ENCODE data around the gene CENPU. TPM values are rescaled to one million over a fixed set of nuclear protein-coding genes. Genes with fewer than 3 reads are reported as not detected.

CENPU gene
- polyA plus RNA-seq, 1 donor, result 13.9 TPM

DNA sequence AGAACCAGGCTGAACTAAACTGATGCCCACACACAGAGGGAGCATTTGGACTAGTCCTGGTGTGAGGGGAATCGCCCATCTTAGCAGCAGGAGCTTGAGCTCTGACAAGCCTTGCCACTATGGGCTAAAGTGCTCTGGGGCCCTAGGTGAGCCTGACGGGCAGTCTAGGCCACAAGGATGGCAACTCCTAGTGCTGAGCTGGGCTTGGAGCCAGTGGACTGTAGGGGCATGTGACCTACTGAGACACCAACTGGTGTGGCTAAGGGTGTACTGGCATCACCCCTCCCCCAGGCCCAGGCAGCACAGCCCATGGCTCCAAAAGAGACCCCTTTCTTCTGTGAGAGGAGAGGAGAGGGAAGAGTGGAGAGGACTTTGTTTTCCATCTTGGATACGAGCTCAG is 14.5 kb downstream of the CENPU start:
- no peak overlapping the region for H3K27ac ChIP-seq (ENCODE audit: low read length)
- no peak overlapping the region for H3K4me3 ChIP-seq (ENCODE audit: low read length)
- H3K9me3 ChIP-seq (ENCODE audit: control insufficient read depth, low read depth, low read length), result no peaks in the 10 kb centered on the region
- H3K36me3 ChIP-seq (ENCODE audit: control insufficient read depth, insufficient read depth, low read length), result peaks cover 7% of the 10 kb centered on the region
- H3K27me3 ChIP-seq (ENCODE audit: control insufficient read depth, insufficient read depth, low read length), result no peaks in the 10 kb centered on the region
- WGBS (ENCODE audit: insufficient coverage, low lambda C conversion rate), result no CpG with 5 or more reads among the region's 3 CpGs
- DNase-seq, result no peak
- no peaks in the 10 kb centered on the region for H3K4me1 ChIP-seq (ENCODE audit: control insufficient read depth, insufficient read depth, low read length)

- H3K4me3 ChIP-seq (ENCODE audit: low read length), result no peak overlapping the region
- no peaks in the 10 kb centered on the region for H3K27me3 ChIP-seq (ENCODE audit: control insufficient read depth, insufficient read depth, low read length)
- H3K36me3 ChIP-seq (ENCODE audit: control insufficient read depth, insufficient read depth, low read length), result peaks cover 7% of the 10 kb centered on the region
- no peak for DNase-seq
- H3K4me1 ChIP-seq (ENCODE audit: control insufficient read depth, insufficient read depth, low read length), result no peaks in the 10 kb centered on the region
- no CpG with 5 or more reads among the region's 4 CpGs for WGBS (ENCODE audit: insufficient coverage, low lambda C conversion rate)
- no peaks in the 10 kb centered on the region for H3K9me3 ChIP-seq (ENCODE audit: control insufficient read depth, low read depth, low read length)
- no peak overlapping the region for H3K27ac ChIP-seq (ENCODE audit: low read length)
These were observed 18.4 kb downstream of the CENPU start for GRCh38 chr4:184715526-184715925.

DNA sequence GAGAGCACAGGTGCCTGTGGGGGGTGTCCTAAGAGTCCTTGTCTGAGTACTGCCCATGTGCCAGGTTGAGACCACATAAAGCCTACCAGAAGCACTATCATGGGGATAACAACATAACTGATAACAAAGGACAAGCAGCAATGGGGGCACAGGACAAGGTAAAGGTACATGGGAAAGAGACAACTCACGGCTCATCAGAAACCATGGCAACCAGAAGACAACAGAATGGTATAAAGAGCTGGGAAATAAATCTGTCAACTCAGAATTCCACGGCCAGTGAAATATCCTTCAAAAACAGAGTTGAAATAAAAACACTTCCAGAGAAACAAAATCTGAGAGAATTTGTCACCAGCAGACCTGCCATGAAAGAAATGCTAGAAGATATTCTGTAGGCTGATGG is 20.0 kb downstream of the CENPU start:
- H3K4me1 ChIP-seq (ENCODE audit: control insufficient read depth, insufficient read depth, low read length), result no peaks in the 10 kb centered on the region
- H3K9me3 ChIP-seq (ENCODE audit: control insufficient read depth, low read depth, low read length), result no peaks in the 10 kb centered on the region
- no peak for DNase-seq
- H3K27ac ChIP-seq (ENCODE audit: low read length), result no peak overlapping the region
- no peak overlapping the region for H3K4me3 ChIP-seq (ENCODE audit: low read length)
- peaks cover 3% of the 10 kb centered on the region for H3K36me3 ChIP-seq (ENCODE audit: control insufficient read depth, insufficient read depth, low read length)
- no peaks in the 10 kb centered on the region for H3K27me3 ChIP-seq (ENCODE audit: control insufficient read depth, insufficient read depth, low read length)
- 20% methylated on average over 1 of the region's 2 CpGs for WGBS (ENCODE audit: insufficient coverage, low lambda C conversion rate)

DNA sequence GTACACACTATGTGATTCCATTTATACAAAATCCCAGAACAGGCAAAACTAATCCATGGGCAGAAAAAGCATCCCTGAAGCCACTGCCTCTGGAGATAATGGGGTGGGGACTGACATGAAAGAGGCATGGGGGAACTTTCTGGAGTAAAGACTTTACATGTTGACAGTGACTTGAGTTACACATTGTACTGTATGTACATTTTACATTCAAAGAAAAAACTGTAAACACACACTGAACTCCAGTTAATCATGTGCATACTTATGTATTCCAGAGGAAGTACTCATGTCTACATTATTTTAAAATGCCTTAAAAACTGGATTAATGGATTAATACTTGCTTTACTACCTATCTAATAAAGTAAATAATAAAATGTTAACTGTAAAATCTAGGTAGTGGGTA is 21.6 kb downstream of the CENPU start:
- Histone ChIP-seq H3K4me1 (ENCODE audit: control insufficient read depth, insufficient read depth, low read length) (no peaks in the 10 kb centered on the region), H3K27me3 (ENCODE audit: control insufficient read depth, insufficient read depth, low read length) (no peaks in the 10 kb centered on the region), H3K36me3 (ENCODE audit: control insufficient read depth, insufficient read depth, low read length) (peaks cover 3% of the 10 kb centered on the region), H3K4me3 (ENCODE audit: low read length) (no peak overlapping the region), H3K27ac (ENCODE audit: low read length) (no peak overlapping the region), H3K9me3 (ENCODE audit: control insufficient read depth, low read depth, low read length) (no peaks in the 10 kb centered on the region)
- no peak for DNase-seq

- Histone ChIP-seq H3K4me1 (ENCODE audit: control insufficient read depth, insufficient read depth, low read length) (no peaks in the 10 kb centered on the region), H3K27me3 (ENCODE audit: control insufficient read depth, insufficient read depth, low read length) (no peaks in the 10 kb centered on the region), H3K36me3 (ENCODE audit: control insufficient read depth, insufficient read depth, low read length) (peaks cover 7% of the 10 kb centered on the region), H3K4me3 (ENCODE audit: low read length) (no peak overlapping the region), H3K9me3 (ENCODE audit: control insufficient read depth, low read depth, low read length) (no peaks in the 10 kb centered on the region), H3K27ac (ENCODE audit: low read length) (no peak overlapping the region)
- peak in 1 of 2 donors; percentile 10 for DNase-seq
- 88% methylated on average over 1 of the region's 1 CpG for WGBS (ENCODE audit: insufficient coverage, low lambda C conversion rate)
These were observed 27.4 kb downstream of the CENPU start for GRCh38 chr4:184706453-184706852.

GRCh38 chr4:184705692-184706091 is 28.2 kb downstream of the CENPU start:
- Histone ChIP-seq H3K4me1 (ENCODE audit: control insufficient read depth, insufficient read depth, low read length) (no peaks in the 10 kb centered on the region), H3K27ac (ENCODE audit: low read length) (no peak overlapping the region), H3K4me3 (ENCODE audit: low read length) (no peak overlapping the region), H3K9me3 (ENCODE audit: control insufficient read depth, low read depth, low read length) (no peaks in the 10 kb centered on the region), H3K36me3 (ENCODE audit: control insufficient read depth, insufficient read depth, low read length) (peaks cover 10% of the 10 kb centered on the region), H3K27me3 (ENCODE audit: control insufficient read depth, insufficient read depth, low read length) (no peaks in the 10 kb centered on the region)
- no peak for DNase-seq
- WGBS (ENCODE audit: insufficient coverage, low lambda C conversion rate), result 94% methylated on average over 4 of the region's 5 CpGs

GRCh38 chr4:184702114-184702513 is 31.8 kb downstream of the CENPU start:
- Histone ChIP-seq H3K4me3 (ENCODE audit: low read length) (no peak overlapping the region), H3K36me3 (ENCODE audit: control insufficient read depth, insufficient read depth, low read length) (peaks cover 12% of the 10 kb centered on the region)
- WGBS (ENCODE audit: insufficient coverage, low lambda C conversion rate), result 100% methylated on average over 1 of the region's 2 CpGs

DNA sequence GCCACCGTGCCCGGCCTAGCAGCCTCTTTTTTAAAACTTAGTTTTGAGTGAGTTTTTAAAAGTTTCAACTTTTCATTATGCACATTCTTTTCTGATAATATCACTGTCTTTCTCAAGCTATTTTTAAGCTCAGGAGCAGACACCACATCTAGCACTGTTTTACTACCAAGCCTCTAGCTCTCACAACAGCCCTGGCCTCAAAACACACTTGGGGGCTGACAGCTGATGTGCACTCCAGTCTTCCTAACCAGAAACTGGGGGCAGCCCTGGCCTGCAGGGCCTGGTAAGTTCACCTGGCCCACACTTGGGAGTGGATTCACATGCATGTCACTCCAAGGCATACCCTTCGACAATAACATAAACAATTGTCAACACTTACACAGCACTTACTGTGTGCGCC is 34.0 kb downstream of the CENPU start:
- H3K9me3 ChIP-seq (ENCODE audit: control insufficient read depth, low read depth, low read length), result no peaks in the 10 kb centered on the region
- H3K36me3 ChIP-seq (ENCODE audit: control insufficient read depth, insufficient read depth, low read length), result peaks cover 16% of the 10 kb centered on the region
- no peak overlapping the region for H3K4me3 ChIP-seq (ENCODE audit: low read length)
- no peak overlapping the region for H3K27ac ChIP-seq (ENCODE audit: low read length)
- no peaks in the 10 kb centered on the region for H3K27me3 ChIP-seq (ENCODE audit: control insufficient read depth, insufficient read depth, low read length)
- DNase-seq, result no peak
- no CpG with 5 or more reads among the region's 4 CpGs for WGBS (ENCODE audit: insufficient coverage, low lambda C conversion rate)
- no peaks in the 10 kb centered on the region for H3K4me1 ChIP-seq (ENCODE audit: control insufficient read depth, insufficient read depth, low read length)

More at GRCh38 chr4:184702114-184702513, 31.8 kb downstream of the CENPU start:
- DNase-seq, result no peak
- H3K4me1 ChIP-seq (ENCODE audit: control insufficient read depth, insufficient read depth, low read length), result no peaks in the 10 kb centered on the region
- H3K27me3 ChIP-seq (ENCODE audit: control insufficient read depth, insufficient read depth, low read length), result no peaks in the 10 kb centered on the region
- H3K27ac ChIP-seq (ENCODE audit: low read length), result no peak overlapping the region
- H3K9me3 ChIP-seq (ENCODE audit: control insufficient read depth, low read depth, low read length), result no peaks in the 10 kb centered on the region

GRCh38 chr4:184697956-184698355 is 35.9 kb downstream of the CENPU start:
- 90% methylated on average over 2 of the region's 3 CpGs for WGBS (ENCODE audit: insufficient coverage, low lambda C conversion rate)
- no peak overlapping the region for H3K27ac ChIP-seq (ENCODE audit: low read length)

DNA sequence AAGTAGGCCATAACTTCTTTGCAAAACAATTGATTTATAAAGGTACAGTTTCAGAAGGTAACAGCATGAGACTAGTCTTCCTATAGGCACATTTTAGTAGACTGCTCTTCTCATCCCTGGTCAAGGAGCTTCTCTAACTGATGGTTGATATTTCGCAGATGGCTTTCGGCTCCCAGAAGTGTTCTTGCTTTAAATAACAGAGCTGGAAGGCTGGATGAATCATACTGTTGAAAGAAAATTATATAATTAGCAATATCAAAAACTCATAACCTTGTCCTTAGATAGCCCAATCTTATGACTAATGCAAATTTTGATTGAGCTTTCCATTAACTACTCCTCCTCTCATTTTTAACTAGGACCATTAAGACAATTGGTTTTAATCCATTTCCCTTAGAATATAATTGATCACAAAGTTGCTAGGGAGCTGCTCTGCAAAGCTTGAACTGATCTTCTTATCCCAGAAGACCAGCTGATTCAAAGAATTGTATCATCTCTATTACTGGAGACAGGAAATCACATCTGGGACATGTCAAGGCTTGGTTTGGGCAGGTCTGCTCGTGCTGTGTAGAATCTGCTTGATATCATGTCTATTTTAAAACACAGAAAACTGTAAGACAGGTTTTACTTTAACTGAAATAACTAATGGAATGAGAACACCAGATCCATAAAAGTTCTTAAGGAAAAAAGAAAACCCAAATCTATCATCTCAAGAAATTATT is 38.6 kb downstream of the CENPU start:
- H3K4me1 ChIP-seq (ENCODE audit: control insufficient read depth, insufficient read depth, low read length), result no peaks in the 10 kb centered on the region
- no peaks in the 10 kb centered on the region for H3K9me3 ChIP-seq (ENCODE audit: control insufficient read depth, low read depth, low read length)
- peaks cover 10% of the 10 kb centered on the region for H3K36me3 ChIP-seq (ENCODE audit: control insufficient read depth, insufficient read depth, low read length)
- WGBS (ENCODE audit: insufficient coverage, low lambda C conversion rate), result no CpG with 5 or more reads among the region's 3 CpGs
- DNase-seq, result no peak
- H3K27me3 ChIP-seq (ENCODE audit: control insufficient read depth, insufficient read depth, low read length), result no peaks in the 10 kb centered on the region
- H3K4me3 ChIP-seq (ENCODE audit: low read length), result no peak overlapping the region
- H3K27ac ChIP-seq (ENCODE audit: low read length), result no peak overlapping the region

More at GRCh38 chr4:184697956-184698355, 35.9 kb downstream of the CENPU start:
- no peaks in the 10 kb centered on the region for H3K9me3 ChIP-seq (ENCODE audit: control insufficient read depth, low read depth, low read length)
- H3K4me1 ChIP-seq (ENCODE audit: control insufficient read depth, insufficient read depth, low read length), result no peaks in the 10 kb centered on the region
- no peak overlapping the region for H3K4me3 ChIP-seq (ENCODE audit: low read length)
- no peak for DNase-seq
- peaks cover 15% of the 10 kb centered on the region for H3K36me3 ChIP-seq (ENCODE audit: control insufficient read depth, insufficient read depth, low read length)
- H3K27me3 ChIP-seq (ENCODE audit: control insufficient read depth, insufficient read depth, low read length), result no peaks in the 10 kb centered on the region

DNA sequence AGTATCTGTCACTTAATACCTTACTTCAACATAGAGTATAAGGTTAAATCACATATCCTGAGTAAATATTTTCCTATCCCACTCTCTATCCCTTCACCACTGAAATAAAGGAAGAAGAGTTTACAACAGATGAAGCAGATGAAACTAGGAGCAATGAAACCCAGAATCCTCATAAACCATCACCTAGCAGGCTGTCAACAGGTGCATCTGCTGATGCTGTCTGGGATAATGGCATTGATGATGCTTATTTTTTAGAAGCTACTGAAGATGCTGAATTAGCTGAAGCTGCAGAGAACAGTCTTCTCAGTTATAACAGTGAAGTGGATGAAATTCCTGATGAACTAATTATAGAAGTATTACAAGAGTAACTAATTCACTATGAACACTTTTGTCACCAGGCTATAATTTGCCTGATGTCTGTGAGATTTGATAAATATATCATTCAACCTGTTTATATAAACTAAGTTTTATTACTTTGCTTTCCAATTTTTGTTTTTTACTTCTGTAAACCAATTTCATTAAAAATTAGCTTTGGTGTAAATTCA is 39.4 kb downstream of the CENPU start:
- no peak for DNase-seq
- H3K36me3 ChIP-seq (ENCODE audit: control insufficient read depth, insufficient read depth, low read length), result peaks cover 10% of the 10 kb centered on the region
- H3K9me3 ChIP-seq (ENCODE audit: control insufficient read depth, low read depth, low read length), result no peaks in the 10 kb centered on the region
- no peak overlapping the region for H3K4me3 ChIP-seq (ENCODE audit: low read length)
- H3K27me3 ChIP-seq (ENCODE audit: control insufficient read depth, insufficient read depth, low read length), result no peaks in the 10 kb centered on the region
- no peak overlapping the region for H3K27ac ChIP-seq (ENCODE audit: low read length)
- H3K4me1 ChIP-seq (ENCODE audit: control insufficient read depth, insufficient read depth, low read length), result no peaks in the 10 kb centered on the region
